H1 (cell line): ENCODE measurements around the gene MYBL2.

Source experiments
- CHD2 ChIP-seq: IDR thresholded peaks from 2 replicates; pipeline ENCODE4 v1.6.1; 2012; ENCODE audit warnings: low read length, improper control_type of control experiment
- CTCF ChIP-seq, 3 experiments: IDR thresholded peaks; 1 replicate in 2 of 3; 2 replicates in 1 of 3; pipeline versions ENCODE4 v1.5.1 to v1.6.1; 2011; ENCODE audit warnings: low read length in 3 of 3, mild to moderate bottlenecking in 3 of 3, inconsistent platforms in 2 of 3, low read depth in 1 of 3, moderate library complexity in 1 of 3; ENCODE audit not compliant: insufficient read depth in 1 of 3; ENCODE audit errors: control extremely low read depth in 1 of 3
- EZH2 ChIP-seq: fragments of 200-600 bp; sonication (generic); IDR thresholded peaks from 2 replicates; pipeline ENCODE4 v1.7.1; 2012; ENCODE audit warnings: low read depth, mild to moderate bottlenecking, moderate library complexity, low read length, inconsistent platforms; ENCODE audit not compliant: severe bottlenecking
- KDM5A ChIP-seq: fragments of 200-600 bp; IDR thresholded peaks from 2 replicates; pipeline ENCODE4 v1.7.1; 2012; ENCODE audit warnings: mild to moderate bottlenecking, low read length, inconsistent platforms, mixed read lengths
- POLR2A ChIP-seq, 2 experiments: IDR thresholded peaks; 1 replicate in 1 of 2; 2 replicates in 1 of 2; pipeline ENCODE4 v1.6.1; 2011; ENCODE audit warnings: low read depth in 2 of 2, low read length in 2 of 2, mild to moderate bottlenecking in 2 of 2; ENCODE audit errors: control extremely low read depth in 1 of 2
- POLR2AphosphoS5 ChIP-seq: IDR thresholded peaks from 2 replicates; pipeline ENCODE4 v1.6.1; 2011; ENCODE audit warnings: low read depth, low read length
- RFX5 ChIP-seq: IDR thresholded peaks from 2 replicates; pipeline ENCODE4 v1.6.1; 2011; ENCODE audit warnings: low read depth, low read length, improper control_type of control experiment, borderline replicate concordance
- RNF2 ChIP-seq: fragments of 200-900, 300-1000 bp; sonication (generic); IDR thresholded peaks from 2 replicates; pipeline ENCODE4 v1.7.1; 2016; ENCODE audit warnings: borderline replicate concordance, low read depth, mild to moderate bottlenecking, antibody characterized with exemption, low read length; ENCODE audit not compliant: poor library complexity, severe bottlenecking; ENCODE audit errors: missing control alignments
- SIN3A ChIP-seq, 2 experiments: IDR thresholded peaks in 1 of 2; conservative IDR thresholded peaks in 1 of 2; 2 replicates each; pipeline ENCODE4 v1.6.1; 2011 to 2012; ENCODE audit warnings: low read length in 2 of 2, improper control_type of control experiment in 1 of 2, low read depth in 1 of 2, mild to moderate bottlenecking in 1 of 2
- SP2 ChIP-seq: IDR thresholded peaks from 2 replicates; pipeline ENCODE4 v1.6.1; 2012; ENCODE audit warnings: mild to moderate bottlenecking, low read length, inconsistent platforms
- TAF1 ChIP-seq: IDR thresholded peaks from 2 replicates; pipeline ENCODE4 v1.6.1; 2011; ENCODE audit warnings: mild to moderate bottlenecking, low read depth, low read length
- ZNF274 ChIP-seq: IDR thresholded peaks from 2 replicates; pipeline ENCODE4 v1.7.0; 2012; ENCODE audit warnings: low read length, borderline replicate concordance; ENCODE audit errors: extremely low read depth

GRCh38 chr20:43670423-43670822 lies 3.5 kb downstream of the MYBL2 start:
- TF ChIP-seq POLR2A (IDR thresholded peaks at IDR 0.05; ENCODE audit: control extremely low read depth in 1 of 2, low read depth in 2 of 2, low read length in 2 of 2) = no peak
- no peak for TF ChIP-seq CTCF (IDR thresholded peaks at IDR 0.05; ENCODE audit: control extremely low read depth in 1 of 3, insufficient read depth in 1 of 3, low read depth in 1 of 3, low read length in 3 of 3)
- no peak for TF ChIP-seq TAF1
- no peak for TF ChIP-seq CHD2
- no peak for TF ChIP-seq POLR2AphosphoS5
- TF ChIP-seq EZH2 = no peak
- no peak for TF ChIP-seq RFX5
- no peak for TF ChIP-seq SIN3A (conservative IDR thresholded peaks at IDR 0.05 in 1 of 2, IDR thresholded peaks at IDR 0.05 in 1 of 2; ENCODE audit: low read depth in 1 of 2, low read length in 2 of 2)
- TF ChIP-seq SP2 = no peak
- TF ChIP-seq ZNF274 = no peak
- no peak for TF ChIP-seq KDM5A
- no peak for TF ChIP-seq RNF2
